H1 (cell line): Measurements from ENCODE around the gene ADGRA3. TPM values are rescaled to one million over a fixed set of nuclear protein-coding genes. Genes with fewer than 3 reads are reported as not detected.

Source experiments
- CEBPB ChIP-seq: IDR thresholded peaks from 2 replicates; pipeline ENCODE4 v1.6.1; 2012; ENCODE audit warnings: low read depth, low read length
- CHD1 ChIP-seq: IDR thresholded peaks from 2 replicates; pipeline ENCODE4 v1.6.1; 2012; ENCODE audit warnings: low read depth, low read length, improper control_type of control experiment
- CHD7 ChIP-seq: fragments of 300-600 bp; sonication (generic); IDR thresholded peaks from 2 replicates; pipeline ENCODE4 v1.7.1; 2012; ENCODE audit warnings: low read length, moderate library complexity, mild to moderate bottlenecking, inconsistent platforms; ENCODE audit not compliant: insufficient replicate concordance
- CREB1 ChIP-seq: IDR thresholded peaks from 2 replicates; pipeline ENCODE4 v1.6.1; 2012; ENCODE audit warnings: inconsistent platforms
- EZH2 ChIP-seq: fragments of 200-600 bp; sonication (generic); IDR thresholded peaks from 2 replicates; pipeline ENCODE4 v1.7.1; 2012; ENCODE audit warnings: low read depth, mild to moderate bottlenecking, moderate library complexity, low read length, inconsistent platforms; ENCODE audit not compliant: severe bottlenecking
- KDM5A ChIP-seq: fragments of 200-600 bp; IDR thresholded peaks from 2 replicates; pipeline ENCODE4 v1.7.1; 2012; ENCODE audit warnings: mild to moderate bottlenecking, low read length, inconsistent platforms, mixed read lengths
- PHF8 ChIP-seq: fragments of 200-600 bp; sonication (generic); conservative IDR thresholded peaks from 2 replicates; pipeline ENCODE4 v1.7.1; 2012; ENCODE audit warnings: low read depth, mild to moderate bottlenecking, inconsistent platforms, low read length, moderate library complexity
- POLR2AphosphoS5 ChIP-seq: IDR thresholded peaks from 2 replicates; pipeline ENCODE4 v1.6.1; 2011; ENCODE audit warnings: low read depth, low read length
- SP1 ChIP-seq: IDR thresholded peaks from 2 replicates; pipeline ENCODE4 v1.6.1; 2011; ENCODE audit warnings: low read depth, low read length
- TAF1 ChIP-seq: IDR thresholded peaks from 2 replicates; pipeline ENCODE4 v1.6.1; 2011; ENCODE audit warnings: mild to moderate bottlenecking, low read depth, low read length
- TEAD4 ChIP-seq: IDR thresholded peaks from 2 replicates; pipeline ENCODE4 v1.6.1; 2012; ENCODE audit warnings: low read depth, low read length, inconsistent platforms, mixed read lengths
- USF2 ChIP-seq: IDR thresholded peaks from 2 replicates; pipeline ENCODE4 v1.6.1; 2011; ENCODE audit warnings: low read length, improper control_type of control experiment
- polyA plus RNA-seq, 7 experiments: library from polyadenylated mRNA; depleted of rRNA in 3 of 7; stranded (reverse) in 5 of 7; unstranded in 2 of 7; fragments of >200 nt in 5 of 7; fragments of 200-250 nt in 2 of 7; gene quantifications; 1 replicate in 5 of 7; 2 replicates in 1 of 7; 4 replicates in 1 of 7; pipeline versions ENCODE4 v1.2.1 to v1.2.3, GENCODE V29; 2011 to 2013; ENCODE audit warnings: missing spikeins in 2 of 7, mixed read lengths in 2 of 7
- total RNA-seq: library from RNA; stranded (reverse); fragmentation: NEBNext Ultra II Directional; extraction: Animal tissue kit (Norgen Biotek cat#: 25700); gene quantifications from 2 replicates; pipeline ENCODE4 v1.2.1, GENCODE V29; 2021

ADGRA3 gene
- total and polyA plus RNA-seq, 2 of the 8 experiments (the other 6 are each of a cell fraction or from before 2014, with no cell fraction given) = 31.5 to 63.0 TPM

- TF ChIP-seq CHD7 (no peak), SP1 (no peak), EZH2 (no peak), PHF8 (no peak), USF2 (no peak), TAF1 (no peak), TEAD4 (no peak), CEBPB (no peak), POLR2AphosphoS5 (no peak), CHD1 (no peak), KDM5A (no peak), CREB1 (no peak)
Observed at GRCh38 chr4:22435652-22436051, 80.2 kb downstream of the ADGRA3 start (continued).
